ENCODE measurements around the gene HUS1.

- TF ChIP-seq CTCF (IDR thresholded peaks at IDR 0.05) (no peak), EP300 (IDR thresholded peaks at IDR 0.05; ENCODE audit: low read depth) (no peak)
Observed at GRCh38 chr7:47953822-47954221, 25.6 kb downstream of the HUS1 start.

All from transverse colon (tissue), 3 donors.